HG02870 (cell line): ENCODE measurements around the gene C22orf15.

ENCODE experiments used
- ATAC-seq: cut with Tn5 transposase; IDR thresholded peaks from one replicate; pipeline ENCODE4 v1.9.1; 2021; ENCODE audit warnings: mild to moderate bottlenecking, moderate library complexity; ENCODE audit not compliant: unreplicated experiment

C22orf15 gene

DNA sequence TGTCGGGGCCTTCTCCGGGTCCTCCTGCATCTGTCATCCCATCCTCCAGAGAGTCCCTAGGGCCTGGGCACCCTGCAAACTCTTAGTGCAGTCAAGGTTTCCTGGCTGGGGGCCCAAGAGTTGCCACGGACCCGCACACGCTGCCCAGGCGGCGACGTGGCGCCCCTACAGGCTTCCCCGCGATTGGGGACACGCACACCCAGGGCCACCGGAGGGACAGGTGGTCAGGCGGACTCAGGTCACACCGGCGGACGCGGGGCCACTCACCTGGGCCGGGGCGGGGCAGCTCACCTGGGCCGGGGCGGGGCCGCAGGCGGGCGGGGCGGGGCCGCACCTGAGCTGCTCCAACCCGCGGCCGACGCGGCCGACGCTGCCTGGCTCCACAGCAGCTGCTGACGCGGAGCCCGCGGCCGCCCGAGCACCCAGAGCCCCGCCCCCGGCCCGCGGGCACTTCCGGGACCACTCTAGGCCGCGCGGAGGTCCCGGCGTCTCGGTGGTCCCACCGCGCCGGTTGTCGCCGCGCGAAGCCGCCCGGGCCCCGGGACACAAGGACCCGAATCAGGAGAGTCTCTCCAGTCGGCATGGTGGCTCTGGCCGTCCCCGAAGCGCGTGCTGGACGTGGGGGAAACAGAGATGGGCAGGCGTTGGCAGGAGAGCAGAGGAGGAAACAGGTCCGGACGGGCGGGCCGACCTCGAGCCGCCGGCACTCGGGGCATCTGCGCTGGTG is 11.9 kb upstream of the C22orf15 start, which contains the start of gene ZNF70:
Gene ZNF70, minus strand, starts transcription at position 399 of the 727 bp plus-strand sequence. CDS start 5,972 bp downstream, outside the sequence.
- ATAC-seq, result peak; percentile 64

DNA sequence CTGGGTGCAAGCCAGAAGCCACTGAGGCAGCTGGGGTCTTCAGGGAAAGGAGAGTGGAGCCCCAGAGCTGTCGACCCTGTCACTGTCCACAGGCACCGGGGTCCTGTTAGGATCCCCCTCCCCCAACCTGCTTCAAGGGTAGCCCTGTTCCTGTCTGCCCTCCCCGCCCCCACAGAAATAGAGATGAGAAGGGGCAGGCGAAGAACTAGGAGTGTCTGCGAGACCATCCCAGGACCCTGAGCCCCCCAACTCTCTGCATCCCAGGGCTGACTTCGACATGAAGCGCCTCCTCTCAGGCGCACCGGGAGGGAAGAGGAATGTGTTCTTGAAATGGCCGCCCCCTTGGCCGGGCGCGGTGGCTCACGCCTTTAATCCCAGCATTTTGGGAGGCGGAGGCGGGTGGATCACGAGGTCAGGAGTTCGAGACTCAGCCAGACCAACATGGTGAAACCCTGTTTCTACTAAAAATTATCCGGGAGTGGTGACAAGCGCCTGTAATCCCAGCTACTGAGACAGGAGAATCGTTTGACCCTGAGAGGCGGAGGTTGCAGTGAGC is 11.3 kb upstream of the C22orf15 start:
- ATAC-seq, result peak; percentile 26

DNA sequence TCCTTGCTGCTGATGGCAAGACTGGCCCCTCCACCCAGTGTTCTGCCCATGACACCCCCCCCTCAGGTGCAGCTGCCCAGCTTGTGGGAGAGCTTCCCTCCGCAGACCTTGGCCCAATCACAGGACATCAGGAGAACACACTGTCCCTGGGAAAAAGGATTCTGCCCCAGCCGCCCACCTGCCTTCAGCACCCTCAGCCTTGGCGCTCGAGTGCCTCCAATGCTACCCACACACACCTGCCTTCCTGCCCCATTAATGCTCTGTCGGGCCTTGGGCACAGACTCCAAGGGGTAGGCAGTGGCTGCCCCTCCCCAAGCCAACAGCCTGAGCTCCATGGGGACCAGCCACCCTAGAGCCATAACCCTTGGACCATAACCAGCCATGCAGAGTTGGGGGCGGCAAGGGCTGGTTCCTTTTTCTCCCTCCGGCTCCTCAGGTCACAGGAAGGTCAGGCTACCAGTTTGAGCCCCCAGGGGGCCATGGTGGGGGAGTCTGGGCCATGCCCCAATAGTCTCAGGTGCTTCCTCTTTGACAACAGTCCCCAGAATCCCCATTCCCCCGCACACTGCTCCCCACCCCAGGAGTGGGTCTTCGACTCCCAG is 10.6 kb upstream of the C22orf15 start:
- ATAC-seq, result no peak

DNA sequence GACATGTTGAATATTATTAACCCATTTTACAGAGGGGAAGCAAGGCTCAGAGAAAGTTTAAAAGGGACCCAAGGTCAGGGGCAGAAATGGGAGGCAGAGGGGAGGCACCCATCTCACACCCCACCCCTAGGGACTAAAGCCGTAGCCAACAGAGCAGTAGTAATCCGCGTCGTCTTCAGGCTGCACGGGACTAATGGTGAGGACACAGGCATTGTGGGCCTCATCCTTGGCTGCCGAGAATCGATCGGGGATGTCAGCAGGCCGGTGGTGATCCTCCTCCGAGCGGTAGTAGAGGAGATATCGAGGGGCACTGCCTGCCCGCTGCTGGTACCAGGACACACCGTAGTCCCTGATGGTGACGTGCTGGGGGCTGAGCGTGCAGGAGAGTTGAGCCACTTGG is 10.0 kb upstream of the C22orf15 start:
- no peak for ATAC-seq

DNA sequence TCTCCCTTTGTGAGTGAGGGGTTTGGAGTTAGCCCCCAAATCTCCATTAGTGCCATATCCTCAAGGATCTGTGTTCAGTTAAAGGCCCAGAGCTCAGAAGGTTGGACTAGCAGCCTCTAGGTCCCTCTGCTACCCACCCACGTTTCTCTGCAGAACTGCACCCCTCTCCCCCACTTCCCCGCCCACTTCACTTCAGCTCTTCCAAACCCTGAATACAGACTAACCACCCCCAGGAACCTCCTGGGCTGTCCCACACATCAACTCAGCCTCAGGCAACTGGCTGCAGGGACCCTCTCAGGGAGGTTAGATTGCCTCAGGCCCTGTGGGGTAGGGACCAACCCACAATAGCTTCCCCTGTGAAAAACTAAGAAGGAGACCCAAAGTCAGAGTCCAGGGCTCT is 9.4 kb upstream of the C22orf15 start:
- no peak for ATAC-seq

DNA sequence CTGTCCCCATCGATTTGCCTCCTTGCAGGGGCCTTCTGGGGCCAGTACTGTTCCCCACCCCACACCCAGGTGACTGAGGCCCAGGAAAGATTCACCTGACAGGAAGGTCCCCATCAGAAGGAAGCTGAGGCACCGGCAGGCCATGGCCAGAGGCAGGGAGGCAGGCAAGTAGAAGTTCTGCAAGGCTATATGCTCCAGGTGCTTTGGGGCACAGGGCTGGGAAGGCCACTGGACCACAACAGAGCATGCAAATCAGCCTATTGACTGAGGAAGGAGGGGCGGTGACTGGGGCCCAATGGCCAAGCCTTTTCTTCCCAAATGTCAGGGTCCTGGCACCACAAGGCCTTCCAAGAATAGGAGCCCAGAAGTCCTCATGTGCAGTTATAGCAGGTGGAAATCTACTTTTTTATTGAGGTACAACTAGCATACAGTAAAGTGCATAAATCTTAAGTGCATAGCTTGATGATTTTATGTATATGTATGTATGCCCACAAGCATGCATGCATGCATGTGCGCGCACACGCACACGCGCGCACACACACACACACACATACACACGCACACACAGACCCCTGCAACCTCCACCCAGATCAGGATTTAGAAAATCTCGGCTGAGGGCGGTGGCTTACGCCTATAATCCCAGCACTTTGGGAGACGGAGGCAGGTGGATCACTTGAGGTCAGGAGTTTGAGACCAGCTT is 8.4 kb upstream of the C22orf15 start, which contains the start of gene VPREB3:
Gene VPREB3, minus strand, starts transcription at position 206 of the 700 bp plus-strand sequence. Its CDS starts 62 bp downstream, at position 144.
- no peak for ATAC-seq

DNA sequence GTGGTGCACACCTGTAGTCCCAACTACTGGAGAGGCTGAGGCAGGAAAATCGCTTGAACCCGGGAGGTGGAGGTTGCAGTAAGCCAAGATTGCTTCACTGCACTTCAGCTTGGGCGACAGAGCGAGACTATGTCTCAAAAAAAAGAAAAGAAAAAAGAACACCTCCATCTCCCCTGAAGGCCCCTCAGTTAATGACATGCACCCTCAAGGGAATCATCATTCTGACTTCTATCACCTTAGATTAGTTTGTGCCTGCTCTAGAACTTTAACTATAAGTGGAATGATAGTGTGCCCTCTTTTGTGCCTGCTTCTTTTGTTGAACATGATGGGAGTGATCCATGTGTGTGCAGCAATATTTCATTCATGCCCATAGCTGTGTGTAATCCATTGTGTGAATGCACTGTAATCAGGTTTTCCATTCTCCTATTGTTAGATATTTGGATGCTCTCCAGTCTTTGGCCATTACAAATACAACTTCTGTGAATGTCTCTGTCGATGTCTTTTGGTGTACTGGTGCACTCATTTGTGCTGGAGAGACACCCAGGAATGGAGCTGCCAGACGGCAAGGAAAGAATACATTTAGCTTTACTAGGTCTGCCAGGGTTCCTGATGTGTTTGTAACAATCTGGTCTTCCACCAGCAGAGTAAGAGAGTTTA is 7.7 kb upstream of the C22orf15 start:
- no peak for ATAC-seq

DNA sequence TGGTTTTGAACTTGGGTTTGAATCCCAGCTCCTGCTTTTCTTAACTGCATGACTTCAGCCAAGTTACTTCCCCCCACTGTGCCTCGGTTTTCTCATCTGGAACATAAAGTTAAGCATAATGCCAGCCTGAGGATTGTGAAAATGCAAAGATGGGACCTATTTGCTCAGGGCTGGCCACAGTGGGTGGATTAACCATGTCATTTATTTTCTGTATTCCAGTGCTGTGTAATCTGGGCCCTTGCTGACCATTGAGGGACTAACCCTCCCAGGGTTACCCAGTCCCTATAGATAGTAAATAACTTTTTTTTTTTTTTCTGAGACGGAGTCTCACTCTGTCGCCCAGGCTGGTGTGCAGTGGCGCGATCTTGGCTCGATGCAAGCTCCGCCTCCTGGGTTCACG is 7.1 kb upstream of the C22orf15 start:
- no peak for ATAC-seq

DNA sequence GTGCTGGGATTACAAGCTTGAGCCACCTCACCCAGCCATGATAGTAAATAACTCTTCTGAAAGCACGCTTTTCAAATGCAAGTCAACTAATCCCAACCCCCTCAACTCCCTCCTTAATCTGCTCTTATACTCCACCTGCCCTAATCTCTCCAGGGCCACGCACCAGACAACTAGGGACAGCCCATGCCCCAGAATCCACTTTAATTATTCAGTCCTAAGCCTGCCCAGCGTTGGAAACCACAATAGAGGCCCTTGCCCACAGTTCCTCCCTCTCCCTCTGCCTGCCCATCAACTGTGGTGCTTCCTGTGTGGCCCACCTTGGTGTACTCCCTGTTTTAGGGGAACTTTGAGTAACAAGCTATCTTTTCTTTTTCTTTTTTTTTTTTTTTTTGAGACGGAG is 5.9 kb upstream of the C22orf15 start:
- ATAC-seq, result no peak

DNA sequence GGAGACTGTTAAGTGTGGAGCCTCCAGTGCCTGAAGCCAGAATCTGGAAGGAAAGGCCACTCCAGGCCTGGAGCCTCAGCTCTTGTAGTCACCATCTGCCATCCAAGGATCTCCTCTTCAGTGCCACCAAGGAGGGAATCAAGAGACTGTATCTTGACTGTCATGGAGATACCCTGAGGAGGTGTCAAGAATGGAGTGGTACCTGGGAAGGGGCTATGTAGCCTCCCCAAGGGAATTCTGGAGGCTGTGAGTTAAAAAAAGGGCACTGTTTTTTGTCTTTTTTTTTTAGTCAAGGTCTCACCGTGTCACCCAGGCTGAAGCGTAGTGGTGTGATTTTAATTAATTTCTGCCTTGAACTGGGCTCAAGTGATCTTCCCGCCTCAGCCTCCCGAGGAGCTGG is 3.2 kb upstream of the C22orf15 start:
- no peak for ATAC-seq

DNA sequence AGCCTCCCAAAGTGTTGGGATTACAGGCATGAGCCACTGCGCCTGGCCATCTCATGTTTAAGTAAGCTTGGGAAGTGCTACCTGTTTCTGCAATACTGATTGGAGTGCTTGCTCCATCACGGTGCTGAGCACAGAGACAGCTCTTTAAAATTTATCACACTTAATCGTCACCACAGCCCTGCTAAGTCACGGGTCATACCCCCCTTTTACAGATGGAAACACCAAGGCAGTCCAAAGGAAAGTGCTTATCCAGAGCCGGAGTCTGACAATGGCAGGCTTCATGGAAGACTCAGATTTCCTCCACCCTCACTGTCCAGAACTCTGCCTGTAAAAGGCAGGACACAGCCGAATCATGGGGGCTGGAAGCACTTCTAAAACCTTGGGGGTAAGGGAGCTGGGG is 2.7 kb upstream of the C22orf15 start:
- ATAC-seq, result no peak

DNA sequence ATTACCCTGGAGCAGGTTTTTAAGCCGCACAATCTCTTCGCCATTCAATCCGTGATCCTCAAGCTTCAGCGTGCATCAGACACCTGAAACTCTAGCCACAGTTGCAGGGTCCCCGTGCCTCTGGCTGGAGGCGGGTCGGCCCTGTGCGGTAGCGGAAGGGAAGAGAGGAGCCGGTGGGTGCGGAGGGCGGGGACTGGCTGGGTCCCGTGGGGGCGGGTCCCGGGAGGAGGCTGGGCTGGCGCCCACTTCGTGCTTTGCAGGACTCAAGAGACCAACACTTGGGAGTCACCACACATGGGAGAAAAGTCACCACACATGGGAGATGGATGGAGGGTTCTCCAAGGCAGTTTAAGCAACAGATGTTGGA is 772 bp downstream of the C22orf15 start:
- ATAC-seq, result no peak

DNA sequence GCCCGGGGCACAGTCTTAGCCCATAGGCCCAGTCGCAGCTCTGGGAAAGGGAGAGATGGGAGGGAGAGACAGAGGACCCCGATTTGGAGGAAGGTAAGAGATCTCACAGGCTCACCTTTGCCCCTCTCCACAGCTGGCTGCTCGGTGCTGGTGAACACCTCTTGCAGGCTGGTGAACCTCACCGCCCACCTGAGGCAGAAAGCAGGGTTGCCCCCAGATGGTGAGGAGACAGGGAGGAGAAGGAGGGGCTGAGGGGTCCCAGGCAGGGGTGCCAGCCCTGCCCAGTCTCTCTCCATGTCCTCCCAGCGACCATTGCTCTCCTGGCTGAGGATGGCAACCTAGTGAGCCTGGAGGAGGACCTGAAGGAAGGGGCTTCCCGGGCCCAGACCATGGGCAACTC is 1.2 kb downstream of the C22orf15 start:
- ATAC-seq, result no peak

DNA sequence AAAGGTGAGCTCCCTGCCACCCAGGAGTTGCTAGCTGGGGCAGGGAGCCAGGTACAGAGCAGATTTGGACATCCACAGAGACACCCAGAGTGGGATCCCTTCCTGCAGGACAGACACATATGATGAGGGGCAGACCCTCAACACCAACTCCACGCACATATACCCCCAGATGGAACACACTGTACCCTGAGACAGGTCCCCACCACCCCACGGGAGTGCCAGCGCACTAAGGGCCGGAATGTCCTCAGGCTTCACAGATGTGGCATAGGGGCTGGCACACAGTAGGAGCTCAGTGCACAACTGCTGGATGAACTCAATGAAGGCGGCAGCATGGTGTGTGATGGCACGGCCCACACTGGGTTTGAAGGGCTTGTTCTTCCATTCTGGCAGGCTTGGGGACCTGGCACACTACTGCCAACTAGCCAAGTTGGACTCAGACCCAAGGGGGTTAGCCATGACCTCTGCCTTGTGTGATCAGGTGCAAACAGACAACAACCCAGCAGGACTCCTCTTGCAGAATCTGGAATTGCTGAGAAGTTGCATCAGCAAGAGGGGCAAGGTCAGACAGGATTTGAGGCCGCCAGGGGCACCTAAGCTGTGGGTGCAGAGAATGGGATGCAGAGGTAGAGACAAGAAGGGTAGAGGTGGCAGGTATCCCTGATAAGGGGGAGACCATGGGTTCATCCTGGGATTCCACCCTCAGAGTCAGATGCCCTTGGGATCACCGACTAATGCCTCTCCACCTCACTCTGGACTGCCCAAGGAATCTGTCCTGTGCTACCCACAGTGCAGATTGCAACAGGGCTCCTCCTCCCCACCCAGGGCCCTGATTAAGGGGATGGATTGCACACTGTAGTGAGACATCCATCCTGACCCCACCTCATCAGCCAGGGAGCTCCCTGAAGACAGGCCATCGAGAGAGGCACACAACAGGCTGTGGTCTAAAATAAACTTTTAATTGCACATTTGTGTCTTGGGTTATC is 2.4 kb downstream of the C22orf15 start:
- no peak for ATAC-seq

DNA sequence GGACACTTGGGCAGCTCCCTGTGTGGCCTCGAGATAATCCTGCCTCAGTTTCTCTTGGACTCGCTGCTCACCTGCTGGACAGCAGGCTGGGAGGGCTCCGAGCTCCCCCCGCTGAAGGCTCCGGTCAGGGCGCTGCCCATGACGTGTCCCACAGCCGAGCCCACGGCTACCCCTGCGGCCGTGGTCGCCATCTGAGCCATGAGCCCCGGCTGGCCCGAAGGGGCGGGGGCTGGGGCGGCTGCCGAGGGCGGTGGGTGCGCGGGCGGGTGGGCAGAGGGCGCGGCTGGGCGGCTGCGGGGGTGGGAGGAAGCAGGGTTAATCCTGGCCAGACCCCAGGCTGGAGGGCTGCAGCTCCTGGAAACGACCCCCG is 4.5 kb downstream of the C22orf15 start:
- ATAC-seq, result no peak

DNA sequence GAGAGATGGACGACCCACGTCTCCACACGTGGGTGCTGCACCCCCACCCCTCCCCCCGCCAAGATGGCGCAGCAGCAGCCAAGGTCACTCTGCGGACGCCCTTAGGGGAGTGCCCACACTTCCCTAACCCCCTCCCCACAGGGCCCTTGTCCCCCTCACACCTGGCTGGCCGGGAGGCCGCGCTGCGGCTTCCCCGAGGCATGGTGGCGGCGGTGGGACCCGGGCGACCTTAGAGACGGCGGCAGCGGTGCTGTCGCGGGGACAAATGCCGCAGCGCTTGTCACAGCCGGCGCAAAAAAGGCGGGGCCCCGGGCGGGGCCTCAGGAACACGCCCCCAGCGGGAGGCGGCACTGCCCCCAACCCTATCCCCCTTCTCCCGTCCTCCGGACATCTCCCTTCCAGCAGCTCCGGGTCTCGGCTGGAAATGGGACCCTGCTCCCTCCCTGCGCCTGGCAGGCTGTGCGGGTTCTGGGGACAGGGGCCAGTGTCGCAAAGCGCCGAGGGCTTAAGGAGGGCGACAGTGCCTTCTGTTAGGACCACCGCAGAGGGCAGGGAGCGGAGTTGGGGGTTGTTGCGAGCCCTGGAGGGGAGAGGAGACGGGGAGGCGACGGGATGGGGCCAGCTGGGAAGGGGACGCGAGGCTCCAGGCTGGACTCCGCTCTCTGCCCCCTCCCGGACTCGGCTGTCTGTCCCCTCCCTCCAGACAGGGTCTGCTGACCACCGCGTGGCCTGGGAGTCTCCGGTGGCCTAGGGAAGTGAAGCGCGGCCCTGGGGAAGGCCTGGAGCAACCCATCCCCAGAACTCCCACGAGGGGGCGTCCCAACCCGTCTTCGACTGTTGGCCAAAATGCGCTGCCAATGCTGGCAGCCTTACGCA is 5.1 kb downstream of the C22orf15 start, which contains the start of gene CHCHD10:
Gene CHCHD10, minus strand, starts transcription at position 300 of the 876 bp plus-strand sequence. Its CDS starts 98 bp downstream, at position 202.
- peak; percentile 57 for ATAC-seq

DNA sequence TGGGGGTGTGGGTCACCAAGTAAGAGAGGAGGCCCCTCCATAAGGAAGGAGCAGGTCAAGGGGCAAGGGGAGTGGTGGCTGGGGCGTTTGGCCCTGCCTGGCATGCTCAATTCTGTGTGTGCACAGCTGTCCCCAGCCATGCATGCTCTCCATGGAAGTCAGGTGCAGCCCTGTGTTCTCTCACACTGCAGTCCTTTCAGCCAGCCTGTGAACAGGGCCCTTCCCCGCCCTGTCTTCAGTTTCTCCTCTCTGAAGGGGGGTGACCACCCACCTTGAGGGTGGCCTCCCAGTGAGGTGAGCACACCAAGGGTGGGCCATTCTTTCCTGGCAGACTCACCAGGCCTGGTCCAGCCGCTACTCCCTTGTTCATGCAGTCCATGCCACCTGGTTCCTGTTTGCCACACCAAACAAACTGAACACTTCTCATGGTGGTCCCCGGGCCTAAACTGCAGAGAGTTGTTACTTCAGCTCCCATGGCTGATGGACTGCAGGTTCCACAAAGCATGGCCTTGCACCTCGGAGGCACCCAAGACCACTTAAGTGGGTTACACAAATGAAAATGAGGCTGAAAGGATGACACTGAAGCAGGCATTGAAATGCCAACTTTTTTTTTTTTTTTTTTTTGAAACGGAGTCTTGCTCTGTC is 6.7 kb downstream of the C22orf15 start:
- no peak for ATAC-seq

DNA sequence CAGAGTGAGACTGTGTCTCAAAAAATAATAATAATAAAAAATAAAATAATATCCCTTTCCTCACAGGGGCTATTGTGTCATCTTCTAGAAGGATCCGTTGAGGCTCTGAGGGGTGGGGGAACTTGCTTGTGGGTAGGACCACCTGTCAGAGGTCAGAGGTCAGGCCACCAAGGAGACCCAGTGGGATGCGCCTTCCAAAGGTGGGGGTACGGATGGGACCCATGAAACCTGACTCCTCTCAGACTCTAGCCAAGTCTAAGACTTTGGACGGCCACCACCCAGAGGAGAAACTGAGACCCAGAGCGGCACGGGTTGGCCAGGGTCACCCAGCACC is 9.5 kb downstream of the C22orf15 start:
- no peak for ATAC-seq
